Cortex of kidney (tissue), 1 donor: ENCODE results near the gene ANO6.
"Not testable (repeated sequence)": the region's sequence is repeated elsewhere in the genome, so short reads cannot be mapped to it uniquely, and the experiment has no call there.

ENCODE experiments used
- DNase-seq: peaks from one replicate; lab custom pipeline; 2025; lab: John Stamatoyannopoulos, UW

Gene ANO6

GRCh38 chr12:45349916-45350315 lies 134.0 kb downstream of the ANO6 start:
- DNase-seq: no peak

- no peak for DNase-seq
These were observed 135.0 kb downstream of the ANO6 start for GRCh38 chr12:45350861-45351260.

GRCh38 chr12:45351921-45352670 lies 136.2 kb downstream of the ANO6 start:
- DNase-seq: no peak

- no peak for DNase-seq
These were observed 138.0 kb downstream of the ANO6 start for GRCh38 chr12:45353944-45354343.

- no peak for DNase-seq
These were observed 138.5 kb downstream of the ANO6 start for GRCh38 chr12:45354399-45354798.

GRCh38 chr12:45355730-45356129 lies 139.8 kb downstream of the ANO6 start:
- no peak for DNase-seq

GRCh38 chr12:45356822-45357538 lies 141.1 kb downstream of the ANO6 start:
- no peak for DNase-seq

GRCh38 chr12:45357539-45358417 lies 141.9 kb downstream of the ANO6 start:
- DNase-seq: no peak

GRCh38 chr12:45362291-45362690 lies 146.4 kb downstream of the ANO6 start:
- no peak for DNase-seq

- no peak for DNase-seq
These were observed 148.0 kb downstream of the ANO6 start for GRCh38 chr12:45363903-45364302.

- DNase-seq: no peak
These were observed 153.1 kb downstream of the ANO6 start for GRCh38 chr12:45368841-45369489.

GRCh38 chr12:45377815-45378214 lies 161.9 kb downstream of the ANO6 start:
- no peak for DNase-seq

- DNase-seq: no peak
These were observed 163.4 kb downstream of the ANO6 start for GRCh38 chr12:45379261-45379660.

GRCh38 chr12:45381351-45381750 lies 165.5 kb downstream of the ANO6 start:
- no peak for DNase-seq

GRCh38 chr12:45388545-45388944 lies 172.7 kb downstream of the ANO6 start:
- DNase-seq: no peak

- DNase-seq: no peak
These were observed 173.5 kb downstream of the ANO6 start for GRCh38 chr12:45389426-45389825.

- not testable (repeated sequence) for DNase-seq
These were observed 181.6 kb downstream of the ANO6 start for GRCh38 chr12:45397499-45397898.

GRCh38 chr12:45398552-45398951 lies 182.7 kb downstream of the ANO6 start:
- DNase-seq: no peak

GRCh38 chr12:45400991-45401390 lies 185.1 kb downstream of the ANO6 start:
- DNase-seq: no peak

- DNase-seq: no peak
These were observed 186.4 kb downstream of the ANO6 start for GRCh38 chr12:45402288-45402687.

GRCh38 chr12:45406988-45407850 lies 191.3 kb downstream of the ANO6 start:
- DNase-seq: no peak
